Cerebellar cortex (tissue), 1 donor: ENCODE results near the gene VSTM2L.

Experiments used
- DNase-seq: peaks from one replicate; pipeline ENCODE4 v3.0.0-alpha.2; 2015; ENCODE audit warnings: low spot score

The VSTM2L gene

DNA sequence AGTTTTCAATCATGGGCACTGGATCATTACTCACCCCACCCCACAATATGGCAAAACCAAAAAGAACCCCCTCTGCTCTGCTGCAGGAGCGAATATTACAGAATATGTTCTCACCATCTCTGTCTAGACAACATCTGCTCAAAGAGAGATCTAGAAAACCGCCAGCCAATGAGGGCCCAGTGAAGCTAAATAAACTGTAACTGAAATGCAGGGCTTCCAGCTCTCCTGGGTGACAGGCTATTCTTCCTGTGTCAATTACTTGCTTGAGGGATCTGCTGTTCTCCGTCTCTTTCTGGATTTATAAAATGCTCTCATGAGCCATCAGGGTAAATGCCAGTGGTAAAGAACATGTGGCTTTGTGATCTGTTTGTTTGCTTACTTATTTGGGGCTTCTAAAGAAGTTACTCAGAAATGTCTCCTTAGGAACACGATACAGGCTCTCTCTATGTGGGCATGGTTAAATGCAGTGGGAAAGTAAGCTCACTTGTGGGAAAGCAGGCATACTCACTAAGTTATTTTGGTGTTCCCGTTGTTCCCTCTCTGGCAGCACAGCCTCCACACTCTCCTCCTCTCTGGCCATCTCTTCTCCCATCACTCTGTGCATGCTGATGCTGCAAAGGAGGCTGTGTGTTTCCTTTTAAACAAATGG, 85.5 kb downstream of the VSTM2L start:
- DNase-seq: no peak

DNA sequence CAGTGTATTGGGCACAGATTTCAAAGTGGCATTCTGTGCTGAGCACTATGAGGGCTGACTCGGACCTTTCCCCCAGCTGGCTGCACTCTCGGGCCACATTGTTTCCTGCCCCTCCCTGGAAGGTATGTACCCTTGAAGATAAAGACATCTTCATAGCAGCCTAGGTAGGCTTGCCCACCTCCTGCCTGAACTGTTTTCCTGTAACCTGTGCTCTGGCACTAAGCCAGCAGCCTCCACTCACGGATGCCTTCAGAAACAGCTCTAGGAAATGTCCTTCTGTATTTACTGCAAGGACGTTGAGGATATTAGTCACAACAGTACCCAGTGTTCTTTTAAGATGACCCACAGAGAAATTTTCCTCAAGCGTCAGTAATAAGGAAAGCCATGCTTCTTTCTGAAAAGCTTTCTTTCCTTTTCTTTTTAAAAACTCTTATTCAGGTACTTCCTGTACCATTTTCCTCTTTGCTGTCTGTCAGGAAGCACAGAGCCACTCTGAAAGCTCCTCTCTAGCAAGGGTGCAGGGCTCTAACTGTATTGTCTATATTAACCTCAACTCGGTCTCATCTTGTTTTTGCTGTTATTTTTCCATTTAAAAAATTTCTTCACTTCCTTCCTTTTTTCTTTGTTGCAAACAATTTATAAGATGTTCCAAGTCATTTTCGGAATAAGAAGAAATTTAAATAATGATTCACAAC, 86.8 kb downstream of the VSTM2L start:
- peak; percentile 80 for DNase-seq

DNA sequence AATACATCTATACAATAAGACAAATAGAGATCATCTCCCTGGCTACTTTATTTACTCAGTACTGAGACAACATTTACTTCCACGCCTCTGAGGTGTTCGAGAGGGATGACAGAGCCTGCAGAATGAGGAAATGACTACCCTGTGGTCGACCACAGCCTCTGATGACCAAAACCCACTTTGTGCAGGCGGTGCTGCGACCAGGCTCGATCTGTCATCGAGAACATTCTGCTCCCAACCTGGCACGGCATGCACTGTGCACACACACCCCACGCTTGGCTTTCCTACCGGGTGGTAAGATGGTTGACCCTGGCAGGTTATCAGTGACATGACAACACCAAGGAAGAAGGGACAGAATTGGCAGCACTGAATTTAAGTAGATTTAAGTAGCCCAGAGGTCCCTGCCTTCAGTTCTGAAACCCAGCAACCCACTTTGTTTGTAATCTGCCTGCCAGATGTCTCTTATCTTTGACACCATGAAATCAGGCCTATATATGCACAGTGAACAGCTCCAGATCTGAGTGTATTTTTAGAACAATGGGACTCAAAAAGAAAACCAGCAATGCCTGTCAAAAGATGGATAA, 87.7 kb downstream of the VSTM2L start:
- no peak for DNase-seq

DNA sequence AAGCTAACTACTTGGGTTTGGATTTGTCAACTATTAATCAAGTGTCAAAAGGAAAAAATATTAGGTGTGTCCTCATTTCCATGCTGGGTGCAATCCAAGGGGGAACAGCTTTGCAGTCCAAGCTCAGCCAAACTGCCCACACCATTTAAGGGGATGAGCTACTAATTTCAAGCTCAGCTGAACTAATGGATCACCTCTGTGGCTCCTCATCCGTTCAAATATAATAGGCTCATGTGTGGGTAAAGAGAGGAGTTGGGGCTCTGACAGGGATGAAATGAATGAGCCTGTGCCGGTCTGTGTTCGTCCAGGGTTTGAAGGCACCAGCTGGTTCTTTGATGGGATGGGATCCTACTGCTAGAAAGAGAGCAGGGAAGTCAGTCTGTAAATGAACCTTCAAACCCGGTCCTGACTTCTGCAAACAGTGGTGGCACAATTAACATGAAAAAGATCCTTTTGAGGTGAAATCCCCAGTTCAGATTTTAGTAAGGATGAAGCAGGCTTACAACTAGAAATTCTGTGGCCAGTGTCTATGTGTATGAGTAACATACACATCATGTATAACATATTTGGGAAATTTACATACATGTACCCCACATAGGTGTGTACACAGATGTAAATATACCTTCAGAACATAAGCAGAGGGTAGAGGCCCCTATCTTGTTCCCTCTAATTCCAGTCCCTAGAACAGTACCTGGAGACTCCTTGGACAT, 88.4 kb downstream of the VSTM2L start:
- no peak for DNase-seq

DNA sequence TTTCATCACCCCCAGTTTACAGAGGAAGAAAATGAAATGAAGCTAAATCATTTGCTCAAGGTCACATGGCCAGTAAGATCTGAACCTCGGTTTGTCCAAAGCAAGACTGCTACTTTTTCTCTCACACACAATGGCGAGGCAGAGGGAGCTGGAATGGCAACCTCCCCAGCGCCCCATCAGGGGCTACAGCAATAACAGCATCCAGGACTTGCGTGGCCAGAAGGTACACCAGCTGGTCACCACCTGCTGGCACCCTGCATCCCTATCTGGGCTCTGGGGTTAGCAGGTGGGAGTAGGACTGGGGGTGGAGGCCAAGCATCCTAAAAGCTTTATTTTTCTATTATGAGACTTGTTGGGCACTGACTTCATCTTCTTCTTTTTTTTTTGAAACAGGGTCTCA, 89.0 kb downstream of the VSTM2L start:
- DNase-seq: peak; percentile 37

DNA sequence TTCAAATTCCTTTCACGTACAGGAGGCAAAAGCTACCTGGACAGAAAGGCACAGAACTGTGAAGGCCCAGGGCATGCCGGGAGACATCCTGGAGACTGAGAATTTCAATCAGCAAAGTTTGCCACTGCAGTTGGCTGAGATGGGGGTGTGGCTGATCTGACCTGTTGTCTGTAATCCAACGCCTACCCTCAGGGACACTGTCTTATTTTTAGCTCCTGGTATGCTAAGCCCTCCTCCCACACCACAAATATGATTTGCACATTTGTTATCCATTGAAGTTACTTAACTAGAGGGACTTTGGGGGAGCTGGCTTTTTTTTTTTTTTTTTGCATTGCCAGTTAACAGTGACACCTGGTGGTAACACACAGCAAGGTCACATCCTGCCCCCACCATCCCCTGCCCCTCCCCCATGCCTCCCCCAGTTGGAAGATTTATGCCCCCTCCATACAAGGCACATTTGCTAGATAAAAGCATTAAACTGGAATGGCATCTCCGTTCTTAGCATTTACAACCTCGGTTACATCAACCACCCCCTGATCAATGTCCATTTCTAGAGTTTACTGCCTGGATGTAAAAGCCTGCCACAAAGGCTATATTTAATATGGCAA, 90.0 kb downstream of the VSTM2L start:
- no peak for DNase-seq

DNA sequence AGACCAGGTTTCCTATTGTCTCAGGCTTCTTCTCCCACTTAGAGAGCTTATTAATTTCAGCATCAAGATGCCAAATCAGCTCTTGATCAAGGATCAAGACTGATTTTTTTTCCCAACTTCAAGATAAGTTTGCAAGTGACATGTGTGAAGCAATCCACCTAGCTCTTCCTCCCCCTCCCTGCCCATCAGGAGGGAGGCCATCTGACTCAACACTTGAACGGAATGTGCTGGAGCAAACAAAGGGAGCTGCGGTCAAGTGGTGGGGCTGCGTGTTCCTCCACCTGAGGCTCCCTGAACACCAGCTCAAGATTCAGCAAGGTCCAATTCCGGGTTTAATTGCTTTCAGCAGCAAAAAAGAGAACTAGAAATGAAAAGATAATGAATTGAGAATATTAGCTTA, 91.6 kb downstream of the VSTM2L start:
- no peak for DNase-seq
